Pancreas (tissue), 10 donors: ENCODE data around the gene ARL15. TPM values are rescaled to one million over a fixed set of nuclear protein-coding genes. Genes with fewer than 3 reads are reported as not detected.
A peak's percentile ranks its signal among the peaks of the same experiment; 100 is the strongest.

Source experiments
- ATAC-seq, 4 donors: fragments of 200-7000 bp; cut with Tn5 transposase; one replicate each; pipeline versions ENCODE4 v1.8.0 to v1.9.1; 2020; ENCODE audit warnings: mild to moderate bottlenecking in 4 of 4, moderate library complexity in 4 of 4
- DNase-seq, 6 donors: peaks; one replicate each; pipeline ENCODE4 v3.0.0-alpha.2; 2020
- FAIRE-seq: peaks from 2 replicates; lab custom pipeline; 2012; peaks lifted over from hg19 to GRCh38; lab: Jason Lieb, UNC
- H3K27ac ChIP-seq, 4 donors: fragments of 200-600 bp; sonication (generic); 1 replicate in 3 of 4; 2 replicates in 1 of 4; pipeline versions ENCODE4 v1.5.0 to v1.8.0; 2020
- H3K27me3 ChIP-seq, 4 donors: fragments of 200-600 bp; one replicate each; pipeline ENCODE4 v1.8.0; 2021
- H3K36me3 ChIP-seq, 3 donors: fragments of 200-600 bp; sonication (generic) in 1 of 3; one replicate each; pipeline versions ENCODE4 v1.5.0 to v1.8.0; 2020 to 2021
- H3K4me1 ChIP-seq, 3 donors: fragments of 200-600 bp; one replicate each; pipeline ENCODE4 v1.8.0; 2021
- H3K4me3 ChIP-seq, 4 donors: fragments of 200-600 bp; sonication (generic) in 2 of 4; one replicate each; pipeline versions ENCODE4 v1.5.0 to v1.8.0; 2020 to 2021
- H3K9me3 ChIP-seq, 4 donors: fragments of 200-600 bp; one replicate each; pipeline ENCODE4 v1.8.0; 2021
- WGBS, 2 donors: extraction: QIAGEN DNeasy Blood & Tissue Kit; methylation state at CpG; one replicate each; pipeline ENCODE4 v1.1.7; 2013; 5-methylcytosine and 5-hydroxymethylcytosine counted together
- intact Hi-C, 3 donors: fragments of 100-400 bp; cut with DNase I; formaldehyde crosslinking; loops; one replicate each; pipeline versions ENCODE4 v1.11.1 to v1.14.2; 2022
- polyA plus RNA-seq, 2 donors: library from polyadenylated mRNA; stranded (reverse); fragments of 200-250 nt; gene quantifications; one replicate each; pipeline ENCODE4 v1.2.3, GENCODE V29; 2013
- total RNA-seq, 6 donors: library from RNA; stranded (reverse); fragmentation: NEBNext Ultra II Directional in 4 of 6; extraction: Animal tissue kit (Norgen Biotek cat#: 25700) in 4 of 6; gene quantifications; one replicate each; pipeline versions ENCODE4 v1.2.1 to v1.2.4, GENCODE V29; 2021 to 2023
- TF ChIP-seq, protein P1 (sequence below), 4 donors: fragments of 200-600 bp; sonication (generic) in 3 of 4; IDR thresholded peaks; one replicate each; pipeline versions ENCODE4 v1.5.0 to v1.8.0; 2021; ENCODE audit warnings: antibody characterized with exemption in 4 of 4
- donor health status: healthy with polysubstance abuse.
- donor health status: DM: no; HTN: no; CAD: no; lungs with moderate emphysema.
- donor health status: DM: no; HTN: no; CAD: no.
- donor health status: control.
- donor health status: control.
- donor health status: Bipolar disorder and iron deficiency.
- donor health status: DM: yes; HTN: yes; CAD: no.
- donor health status: DM: no; HTN: no; CAD: no.
- donor health status: DM: no; HTN: no; CAD: no.
- donor health status: DM: yes; HTN: yes; CAD: no.

ARL15 gene
- total and polyA plus RNA-seq, 8 donors = 3.9 to 14.0 (median 6.7) TPM

DNA sequence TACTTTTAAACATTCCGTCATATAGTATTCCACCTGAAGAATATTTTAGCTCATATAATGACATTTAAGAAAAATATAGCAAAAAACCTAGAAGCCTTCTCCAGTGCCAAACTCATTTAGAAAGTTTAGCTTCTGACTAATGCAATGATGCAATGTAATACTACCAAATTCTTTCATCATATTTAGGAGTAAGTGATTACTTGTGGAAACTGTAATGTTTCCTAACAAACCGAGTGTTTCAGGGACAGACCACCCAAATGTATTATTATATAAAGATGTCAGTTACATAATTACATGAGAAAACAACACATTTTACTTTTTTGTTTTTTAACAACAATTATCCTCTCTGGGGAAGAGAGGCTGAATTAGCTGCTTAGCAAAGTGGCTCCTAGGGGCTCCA lies 316.2 kb downstream of the ARL15 start:
- H3K27me3 ChIP-seq = no peaks in the 10 kb centered on the region
- no peak overlapping the region for H3K4me3 ChIP-seq
- 88 to 93% methylated on average over 2 of the region's 2 CpGs for WGBS, 2 donors
- DNase-seq (no peak), FAIRE-seq (no peak), ATAC-seq (no peak)
- no peaks in the 10 kb centered on the region for H3K36me3 ChIP-seq
- no peaks in the 10 kb centered on the region for H3K9me3 ChIP-seq
- no peaks in the 10 kb centered on the region for H3K4me1 ChIP-seq
- TF ChIP-seq, protein P1, sequence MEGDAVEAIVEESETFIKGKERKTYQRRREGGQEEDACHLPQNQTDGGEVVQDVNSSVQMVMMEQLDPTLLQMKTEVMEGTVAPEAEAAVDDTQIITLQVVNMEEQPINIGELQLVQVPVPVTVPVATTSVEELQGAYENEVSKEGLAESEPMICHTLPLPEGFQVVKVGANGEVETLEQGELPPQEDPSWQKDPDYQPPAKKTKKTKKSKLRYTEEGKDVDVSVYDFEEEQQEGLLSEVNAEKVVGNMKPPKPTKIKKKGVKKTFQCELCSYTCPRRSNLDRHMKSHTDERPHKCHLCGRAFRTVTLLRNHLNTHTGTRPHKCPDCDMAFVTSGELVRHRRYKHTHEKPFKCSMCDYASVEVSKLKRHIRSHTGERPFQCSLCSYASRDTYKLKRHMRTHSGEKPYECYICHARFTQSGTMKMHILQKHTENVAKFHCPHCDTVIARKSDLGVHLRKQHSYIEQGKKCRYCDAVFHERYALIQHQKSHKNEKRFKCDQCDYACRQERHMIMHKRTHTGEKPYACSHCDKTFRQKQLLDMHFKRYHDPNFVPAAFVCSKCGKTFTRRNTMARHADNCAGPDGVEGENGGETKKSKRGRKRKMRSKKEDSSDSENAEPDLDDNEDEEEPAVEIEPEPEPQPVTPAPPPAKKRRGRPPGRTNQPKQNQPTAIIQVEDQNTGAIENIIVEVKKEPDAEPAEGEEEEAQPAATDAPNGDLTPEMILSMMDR (IDR thresholded peaks at IDR 0.05) = no peak
- intact Hi-C loops = no loop called here
- H3K27ac ChIP-seq = no peak overlapping the region

DNA sequence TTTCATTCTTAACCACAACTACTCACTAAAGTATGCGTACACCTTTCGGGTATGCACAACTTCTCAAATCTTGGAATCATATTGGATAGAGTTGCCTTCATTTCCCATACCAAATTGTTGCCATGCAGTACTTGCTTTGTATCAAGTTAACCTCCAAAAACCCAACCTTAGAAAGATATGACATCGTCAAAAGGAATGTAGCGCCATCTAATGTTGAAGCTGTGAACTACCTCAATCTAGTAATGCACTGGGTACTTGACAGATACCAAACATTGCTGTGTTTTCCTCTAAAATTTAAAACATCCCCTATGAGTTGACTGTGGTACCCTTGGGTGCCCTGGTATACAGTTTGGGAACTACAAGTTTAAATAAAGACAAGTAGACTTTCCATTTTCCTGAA lies 318.4 kb downstream of the ARL15 start:
- 86 to 91% methylated on average over 4 of the region's 4 CpGs for WGBS, 2 donors
- no peak for FAIRE-seq
- H3K27ac ChIP-seq = no peak overlapping the region
- intact Hi-C loops = no loop called here
- TF ChIP-seq, protein P1 (IDR thresholded peaks at IDR 0.05) = peak in 1 of 4 donors; percentile 16
- no peaks in the 10 kb centered on the region for H3K36me3 ChIP-seq
- ATAC-seq = peak in 1 of 4 donors; percentile 34
- DNase-seq = no peak
- no peaks in the 10 kb centered on the region for H3K27me3 ChIP-seq
- no peaks in the 10 kb centered on the region for H3K9me3 ChIP-seq
- no peaks in the 10 kb centered on the region for H3K4me1 ChIP-seq
- no peak overlapping the region for H3K4me3 ChIP-seq

DNA sequence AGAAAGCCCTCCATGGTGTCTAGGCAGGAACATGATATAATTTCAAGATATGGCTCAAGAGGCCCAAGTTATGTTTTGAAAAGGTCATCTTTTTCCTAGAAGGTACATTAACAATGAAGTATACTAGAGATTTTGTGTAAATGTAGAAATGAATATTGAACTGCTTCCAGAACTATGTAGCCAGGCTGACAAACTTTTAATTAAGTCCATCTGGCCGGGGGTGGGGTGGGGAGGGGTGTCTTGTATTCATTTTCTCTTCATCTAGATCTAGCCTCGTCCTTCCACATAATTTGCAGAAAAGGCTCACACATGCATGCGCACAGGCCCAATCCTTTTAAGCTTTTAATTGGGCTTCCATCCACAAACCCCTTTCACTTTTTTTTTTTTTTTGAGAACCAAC lies 323.3 kb downstream of the ARL15 start:
- Histone ChIP-seq H3K9me3 (no peaks in the 10 kb centered on the region), H3K4me1 (no peaks in the 10 kb centered on the region), H3K4me3 (no peak overlapping the region), H3K36me3 (no peaks in the 10 kb centered on the region), H3K27me3 (no peaks in the 10 kb centered on the region), H3K27ac (no peak overlapping the region)
- DNase-seq = no peak
- intact Hi-C loops = no loop called here
- TF ChIP-seq, protein P1 (IDR thresholded peaks at IDR 0.05) = no peak
- no peak for FAIRE-seq
- 88 to 94% methylated on average over 3 of the region's 3 CpGs for WGBS, 2 donors
- no peak for ATAC-seq

DNA sequence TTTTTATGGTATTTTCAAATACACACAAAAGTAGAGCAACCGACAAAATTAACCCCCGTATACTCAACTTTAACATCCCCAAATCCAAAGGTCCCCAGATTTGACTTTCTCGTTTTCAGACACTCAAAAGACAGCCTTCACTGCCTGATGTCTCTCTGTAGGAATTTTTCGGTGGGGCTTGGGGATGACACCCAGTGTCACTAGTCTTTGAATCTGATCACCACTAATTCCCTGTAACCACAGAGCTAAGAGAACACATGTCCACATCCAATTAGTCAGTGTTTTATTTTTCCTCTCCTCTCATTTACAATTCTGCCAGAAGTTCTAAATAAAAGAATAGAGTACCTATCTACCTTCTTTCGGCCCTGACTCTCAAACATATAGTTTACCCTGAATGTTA lies 324.6 kb downstream of the ARL15 start:
- Histone ChIP-seq H3K4me1 (no peaks in the 10 kb centered on the region), H3K27me3 (no peaks in the 10 kb centered on the region), H3K36me3 (no peaks in the 10 kb centered on the region), H3K27ac (no peak overlapping the region), H3K4me3 (no peak overlapping the region), H3K9me3 (no peaks in the 10 kb centered on the region)
- FAIRE-seq = no peak
- WGBS, 2 donors = 94 to 96% methylated on average over 5 of the region's 5 CpGs
- DNase-seq = no peak
- intact Hi-C loops = no loop called here
- TF ChIP-seq, protein P1 (IDR thresholded peaks at IDR 0.05) = no peak
- no peak for ATAC-seq

DNA sequence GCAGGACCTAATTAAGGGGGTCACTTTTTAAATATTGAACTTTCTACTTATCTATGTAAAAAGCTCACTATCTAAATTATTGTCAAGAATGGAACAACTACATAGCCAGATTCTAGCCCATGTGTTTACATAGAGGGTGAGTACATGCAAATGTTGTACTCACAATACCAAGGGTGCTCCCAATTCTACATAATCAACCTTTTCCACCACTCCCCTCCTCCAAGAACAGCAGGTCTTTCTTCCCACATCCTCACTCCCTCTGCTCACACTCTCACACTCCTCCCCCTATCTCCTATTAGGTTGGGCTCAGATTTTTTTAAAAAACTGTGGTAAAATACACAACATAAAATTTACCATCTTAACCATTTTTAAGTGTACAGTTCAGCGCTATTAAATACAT lies 325.4 kb downstream of the ARL15 start:
- no peak overlapping the region for H3K27ac ChIP-seq
- FAIRE-seq (no peak), ATAC-seq (no peak)

More for the DNA sequence above, 325.4 kb downstream of the ARL15 start:
- intact Hi-C loops = no loop called here
- Histone ChIP-seq H3K36me3 (no peaks in the 10 kb centered on the region), H3K9me3 (no peaks in the 10 kb centered on the region), H3K27me3 (no peaks in the 10 kb centered on the region), H3K4me3 (no peak overlapping the region), H3K4me1 (no peaks in the 10 kb centered on the region)
- DNase-seq = no peak
- 99 to 100% methylated on average over 1 of the region's 1 CpG for WGBS, 2 donors
- TF ChIP-seq, protein P1 (IDR thresholded peaks at IDR 0.05) = no peak
